Activated CD4-positive, alpha-beta T cell treated with anti-CD3 and anti-CD28 coated beads, Interleukin-2, amount 50 U/mL, for 1 hour (primary cell): Measurements from ENCODE around the gene DIS3L2.

Experiments used
- DNase-seq: peaks from one replicate; pipeline ENCODE4 v3.0.0-alpha.2; 2020

Gene DIS3L2

DNA sequence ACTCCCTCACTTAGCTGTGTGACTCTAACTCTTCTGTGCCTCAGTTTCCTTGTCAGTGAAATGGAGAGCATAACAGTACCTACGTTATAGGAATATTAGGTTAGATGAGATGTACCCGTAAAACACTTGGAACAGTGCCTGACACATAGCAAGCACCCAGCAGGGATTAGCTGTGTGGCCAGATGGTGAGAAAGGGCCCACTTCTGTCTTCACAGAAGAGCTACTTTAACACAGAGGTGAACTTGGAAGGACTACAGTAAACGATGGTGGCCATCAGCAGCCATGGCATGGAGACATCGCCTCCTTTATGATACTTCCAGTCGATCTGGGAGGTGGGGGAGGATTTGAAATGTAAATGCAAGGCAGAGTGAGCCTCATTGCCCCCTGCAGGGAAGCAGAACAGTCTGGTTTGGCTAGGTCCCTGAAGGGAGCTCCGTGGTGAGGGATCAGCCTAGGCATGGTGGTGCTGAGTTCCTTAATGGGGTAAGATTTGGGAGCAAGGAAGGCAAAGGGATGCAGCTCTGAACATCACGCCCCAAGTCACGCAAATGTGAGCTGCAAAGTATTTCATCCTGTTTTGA lies 315.3 kb downstream of the DIS3L2 start:
- DNase-seq, result no peak

DNA sequence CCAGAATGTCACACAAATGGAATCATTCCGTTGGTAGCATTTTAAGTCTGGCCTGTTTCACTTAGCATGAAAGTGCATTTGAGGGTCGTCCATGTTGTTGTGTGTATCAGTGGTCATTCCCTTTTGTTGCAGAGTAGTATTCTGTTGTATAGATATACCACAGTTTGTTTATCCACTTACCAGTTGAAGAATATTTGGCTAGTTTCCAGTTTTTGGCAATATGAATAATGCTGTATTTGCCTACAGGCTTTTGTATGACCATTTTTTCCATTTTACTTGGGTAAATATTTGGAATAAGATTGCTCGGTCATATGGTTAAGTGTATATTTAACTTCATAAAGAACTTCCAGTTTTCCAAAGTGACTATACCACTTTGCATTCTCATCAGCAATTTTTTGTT lies 317.0 kb downstream of the DIS3L2 start:
- DNase-seq, result no peak

DNA sequence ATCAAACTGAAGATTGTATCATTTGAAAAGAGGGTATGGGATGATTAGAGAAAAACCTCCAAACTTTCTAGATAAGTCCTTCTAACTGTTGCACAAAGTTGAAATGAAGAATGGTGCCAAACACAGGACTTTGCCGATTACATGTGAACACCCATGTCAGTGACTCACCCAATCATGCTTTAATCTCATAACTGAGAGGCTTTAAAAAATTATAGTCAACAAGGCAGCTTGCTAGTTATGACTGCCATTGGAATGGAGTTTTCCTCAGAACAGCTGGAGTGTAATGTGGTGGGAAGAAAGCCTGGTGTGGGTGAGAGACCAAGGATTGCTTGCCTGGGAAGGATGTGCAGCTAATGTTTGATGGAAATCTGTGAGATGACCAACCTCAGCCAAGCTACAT lies 318.8 kb downstream of the DIS3L2 start:
- DNase-seq, result no peak

DNA sequence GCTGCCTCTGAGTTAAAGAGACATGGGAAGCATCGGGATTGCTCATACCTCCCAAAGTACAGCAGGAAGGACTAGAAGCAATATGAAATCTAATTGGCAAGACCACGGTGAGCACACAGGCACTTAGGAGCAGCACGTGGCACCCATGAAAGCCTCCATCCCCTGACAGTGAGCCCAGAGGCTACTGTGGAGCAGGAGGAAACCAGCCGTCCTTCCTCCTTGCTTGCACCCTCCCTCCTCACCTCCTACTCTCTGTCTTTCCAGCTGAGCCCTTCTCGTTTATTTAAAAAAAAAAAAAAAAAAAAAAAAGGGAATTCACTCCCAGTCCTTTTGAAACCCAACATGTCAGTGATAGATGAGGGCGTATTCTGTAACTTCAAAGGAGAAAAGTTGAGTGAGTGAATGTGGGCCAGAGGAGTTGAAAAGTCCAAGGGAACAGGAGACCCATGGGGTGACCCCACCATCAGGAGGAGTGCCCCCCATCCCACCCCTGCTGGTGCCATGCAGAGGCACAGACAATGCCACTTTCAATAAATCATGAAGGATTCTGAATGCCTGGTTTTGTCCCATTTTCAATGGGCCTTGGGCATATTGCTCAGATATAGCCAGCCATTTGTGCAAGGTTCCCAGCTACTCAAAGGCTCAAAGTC lies 320.5 kb downstream of the DIS3L2 start:
- no peak for DNase-seq

DNA sequence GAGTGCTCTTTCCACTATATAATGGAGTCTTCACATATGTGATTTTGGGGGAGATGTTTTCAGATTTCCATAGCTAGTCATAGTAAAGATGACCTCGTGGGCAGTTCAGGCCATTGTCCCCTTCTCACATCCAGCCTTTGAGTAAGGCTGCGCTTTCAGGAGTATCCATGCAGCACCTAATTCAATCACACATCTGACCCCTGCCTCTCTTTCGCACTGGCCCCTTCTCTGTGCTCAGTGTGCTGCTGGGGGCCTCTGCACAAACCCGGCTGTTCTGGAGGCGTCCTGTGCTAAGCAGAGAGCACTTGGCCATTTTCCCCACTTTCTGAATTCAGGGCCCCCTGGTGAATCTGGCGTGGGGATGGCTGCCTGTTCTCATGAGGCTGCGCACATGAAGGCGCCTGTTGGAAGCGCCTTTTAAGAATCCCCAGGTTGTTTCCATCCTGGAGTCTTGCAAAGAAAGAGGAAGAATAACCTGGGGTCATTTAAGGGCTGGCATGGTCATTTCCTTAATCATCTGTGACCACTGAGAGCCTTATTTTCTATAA lies 321.1 kb downstream of the DIS3L2 start:
- DNase-seq, result no peak

DNA sequence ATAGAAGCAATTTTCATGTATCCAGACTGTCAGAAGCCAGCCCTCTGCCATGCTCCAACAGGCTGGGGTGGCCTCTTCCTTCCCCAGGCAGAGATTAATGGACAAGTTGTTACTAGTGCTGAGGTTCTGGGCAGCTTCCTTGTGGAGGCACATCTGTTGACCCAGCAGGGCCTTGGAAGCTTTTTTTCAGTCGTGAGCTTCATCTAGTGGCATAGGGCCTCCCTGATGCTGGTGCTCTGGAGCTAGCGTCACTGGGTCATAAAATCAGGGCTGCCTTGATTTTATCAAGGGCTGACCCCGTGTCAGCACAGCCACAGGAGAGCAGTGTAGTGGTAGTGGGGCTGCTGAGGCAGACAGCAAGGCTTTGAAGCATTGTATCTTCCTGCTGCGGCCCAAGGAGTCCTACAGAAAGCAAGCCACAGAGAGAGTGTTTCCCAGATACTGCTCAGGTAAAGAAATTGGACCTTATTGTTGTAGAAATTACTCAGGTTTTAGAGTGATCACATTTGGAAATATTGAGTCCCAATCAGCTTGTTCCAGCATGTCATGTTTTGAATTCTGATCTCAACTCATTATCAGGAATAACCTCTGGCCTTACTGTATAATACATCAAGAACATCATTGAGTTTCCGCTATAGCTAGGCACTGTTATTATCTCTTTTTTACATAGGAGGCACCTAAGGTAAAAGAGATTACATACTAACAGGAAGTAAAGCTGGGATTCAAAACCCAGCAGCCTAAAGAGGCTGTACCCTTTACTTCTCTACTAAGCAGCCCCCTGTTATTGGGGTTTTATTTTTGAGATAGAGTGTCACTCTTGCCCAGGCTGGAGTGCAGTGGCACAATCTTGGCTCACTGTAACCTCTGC lies 324.7 kb downstream of the DIS3L2 start:
- DNase-seq, result no peak

DNA sequence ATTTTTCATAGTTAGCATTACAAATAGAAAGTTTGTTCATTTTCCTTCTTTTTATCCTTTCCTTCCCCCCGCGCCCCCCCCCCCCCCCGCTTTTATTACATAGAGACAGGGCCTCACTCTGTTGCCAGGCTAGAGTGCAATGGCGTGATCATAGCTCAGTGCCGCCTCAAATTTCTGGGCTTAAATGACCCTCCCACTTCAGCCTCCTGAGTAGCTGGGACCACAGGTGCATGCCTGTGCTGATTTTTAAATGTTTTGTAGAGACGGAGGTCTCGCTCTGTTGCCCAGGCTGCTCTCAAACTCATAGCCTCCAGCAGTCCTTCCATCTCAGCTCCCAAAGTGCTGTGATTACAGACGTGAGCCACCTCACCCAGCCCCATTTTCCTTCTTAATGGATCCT lies 325.8 kb downstream of the DIS3L2 start:
- no peak for DNase-seq

DNA sequence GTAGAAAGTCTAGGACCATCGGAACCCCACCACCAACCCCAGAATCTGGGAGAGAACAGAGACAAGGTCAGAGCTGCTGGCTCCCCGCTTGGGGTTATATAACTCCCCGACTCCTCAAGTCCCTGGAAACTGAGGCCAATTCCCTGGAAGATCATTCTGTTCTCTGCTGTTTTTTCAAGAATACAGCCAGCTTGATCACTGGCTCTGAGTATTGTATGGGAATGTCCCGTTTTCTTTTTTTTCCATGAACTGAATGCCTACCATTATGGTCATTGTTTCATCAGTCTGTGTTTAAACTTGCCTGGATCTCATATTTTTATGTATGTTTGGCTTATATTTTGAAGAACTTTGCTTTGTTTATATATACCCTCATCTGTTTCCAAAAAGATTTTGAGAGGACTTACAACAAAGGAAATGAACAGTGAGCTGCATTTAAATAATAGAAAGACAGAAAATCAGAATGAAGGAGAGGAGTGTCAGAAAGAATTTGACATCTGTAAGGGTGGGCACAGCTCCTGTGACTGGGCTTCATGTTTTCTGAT lies 327.0 kb downstream of the DIS3L2 start:
- no peak for DNase-seq

DNA sequence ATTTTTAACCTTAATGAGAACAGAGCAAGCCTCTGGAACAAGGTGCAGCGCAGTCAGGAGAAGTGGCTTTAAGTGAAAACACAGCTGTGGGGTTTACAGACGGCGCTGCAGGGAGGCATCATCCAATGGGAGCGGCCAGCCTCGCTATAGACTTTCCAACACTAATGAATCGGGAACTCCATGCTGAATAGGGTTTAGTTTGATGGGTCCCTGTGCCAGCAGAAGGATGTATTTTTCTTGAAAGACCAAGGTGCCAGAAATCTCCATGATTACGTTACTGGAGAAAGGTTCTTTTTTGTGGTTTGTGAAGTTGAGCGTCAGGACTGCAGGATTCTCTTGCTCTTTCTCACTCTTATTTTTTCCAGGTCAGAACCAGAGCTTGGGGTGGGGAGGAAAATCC lies 329.2 kb downstream of the DIS3L2 start:
- DNase-seq, result no peak

DNA sequence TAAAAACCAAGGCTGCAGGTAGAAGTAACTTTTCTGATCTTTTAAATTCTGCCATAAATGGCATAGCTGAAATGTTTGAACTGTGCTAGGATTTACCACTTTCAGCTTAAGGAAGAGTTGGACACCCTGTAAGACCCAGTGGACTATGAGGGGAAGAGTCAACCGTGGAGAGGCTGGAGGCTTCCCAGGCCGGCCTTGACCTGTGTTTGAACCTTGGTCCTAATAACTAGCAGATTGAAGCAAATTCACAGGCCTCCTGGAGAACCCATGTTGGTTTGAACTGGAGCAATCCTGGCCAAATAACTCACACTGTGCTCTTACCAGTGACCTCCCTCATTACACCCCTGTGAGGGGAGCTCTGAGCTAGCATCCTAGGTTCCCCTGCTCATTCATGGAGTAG lies 329.8 kb downstream of the DIS3L2 start:
- no peak for DNase-seq

DNA sequence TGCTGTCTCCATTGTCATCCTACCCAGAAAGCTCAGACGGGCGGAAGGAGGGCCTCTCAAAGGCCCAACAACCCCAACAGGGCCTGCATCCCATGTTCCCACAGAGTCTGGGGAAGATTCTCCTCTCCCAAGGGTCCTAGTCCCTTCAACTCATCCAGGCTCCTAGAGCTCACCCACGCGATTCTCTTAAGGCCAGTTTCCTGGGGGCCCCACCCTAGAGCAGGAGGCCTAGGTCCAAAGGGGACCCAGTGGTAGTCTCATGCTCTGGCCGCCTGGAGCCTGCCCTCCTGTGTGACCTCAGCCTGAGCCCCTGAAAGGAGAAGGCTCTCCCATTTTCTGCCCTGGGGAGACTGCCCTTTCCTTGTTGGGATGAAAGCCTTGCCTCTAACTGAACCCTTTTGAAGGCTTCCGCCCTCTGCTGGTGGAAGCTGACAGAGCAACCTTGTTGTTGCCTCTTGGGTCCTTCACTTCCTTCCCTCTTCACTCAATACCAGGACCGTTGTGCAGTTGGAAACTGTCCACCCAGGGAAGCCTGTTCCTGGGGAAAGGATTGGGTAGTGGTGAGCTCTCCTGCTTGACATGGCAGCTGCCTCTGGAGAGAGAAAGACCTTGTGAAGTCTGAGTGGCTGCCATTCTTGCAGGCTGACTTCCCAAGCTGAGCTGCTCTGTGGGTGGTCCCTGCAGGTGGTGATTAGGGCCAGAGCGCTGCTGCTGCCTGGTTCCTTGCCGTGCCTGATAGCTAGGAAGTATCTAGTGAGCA lies 331.1 kb downstream of the DIS3L2 start:
- peak; percentile 49 for DNase-seq

DNA sequence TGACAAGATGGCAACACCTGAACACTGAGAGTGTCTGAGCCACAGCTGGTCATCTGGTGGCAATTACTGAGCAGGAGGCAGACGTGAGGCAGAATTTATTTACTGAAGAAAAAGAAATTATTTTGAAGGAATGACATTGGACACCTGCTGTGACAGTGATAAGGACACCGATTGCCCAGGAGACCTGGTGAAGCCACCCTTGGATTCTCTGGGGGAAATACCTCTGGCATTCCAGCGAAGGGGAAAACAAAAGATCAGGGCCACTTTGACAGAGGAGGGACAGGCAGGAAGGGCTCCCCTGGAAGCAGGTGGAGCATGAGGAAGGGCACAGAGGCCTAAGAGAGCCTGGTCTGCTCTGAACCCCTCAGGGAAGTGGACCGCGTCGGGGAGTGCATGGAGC lies 331.7 kb downstream of the DIS3L2 start:
- DNase-seq, result no peak

DNA sequence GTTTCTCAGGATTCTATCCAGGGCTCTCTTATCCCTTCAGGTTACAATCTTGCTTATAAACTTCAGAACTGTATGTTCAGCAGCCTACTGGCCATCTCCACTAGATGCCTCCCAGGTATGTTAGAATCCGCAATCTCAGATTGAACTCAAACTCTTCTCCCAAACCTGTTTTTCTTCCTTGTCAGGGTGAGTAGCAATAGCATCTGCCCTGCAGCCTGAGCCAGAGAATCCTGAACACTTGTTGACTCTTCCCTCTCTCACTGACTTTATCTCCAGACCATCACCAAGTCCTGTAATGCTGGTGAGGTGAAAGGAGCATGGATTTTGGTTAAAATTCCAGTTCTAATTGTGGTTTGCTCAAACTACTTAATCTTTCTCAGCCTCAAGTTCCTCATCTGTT lies 334.5 kb downstream of the DIS3L2 start:
- no peak for DNase-seq

DNA sequence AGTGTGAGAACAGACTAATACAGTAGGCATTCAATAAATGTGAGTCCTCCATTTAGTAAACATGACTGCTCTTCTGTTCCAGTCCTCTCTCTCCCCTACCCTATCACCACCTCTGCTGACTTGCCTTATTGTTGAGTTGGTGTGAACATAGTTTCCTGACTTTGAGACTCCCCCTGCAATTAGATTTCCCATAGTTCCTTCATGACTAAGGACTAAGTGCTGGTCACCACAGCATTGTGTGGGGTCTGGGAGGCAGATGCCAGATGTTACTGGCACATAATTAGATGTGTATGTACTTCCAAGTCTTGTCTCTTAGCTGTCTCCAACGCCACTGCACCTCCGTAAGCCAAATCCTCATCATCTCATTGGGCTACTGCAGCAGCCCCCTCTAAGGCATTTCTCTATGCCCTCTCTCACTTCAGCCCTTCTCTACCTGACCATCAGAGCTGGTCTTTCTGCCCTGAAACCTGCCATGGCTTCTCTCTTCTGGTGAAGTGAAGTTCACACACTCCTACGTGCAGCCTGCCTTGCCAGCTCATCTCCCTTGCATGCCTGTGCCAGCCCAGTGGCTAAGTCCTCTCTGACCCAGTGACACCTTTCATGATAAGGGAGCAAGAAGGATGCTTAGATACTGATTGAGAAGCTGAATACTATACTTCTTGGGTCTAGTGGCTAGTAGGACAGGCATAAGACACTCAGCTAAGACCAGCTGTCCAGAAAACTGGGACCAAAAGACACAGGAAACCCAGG lies 335.4 kb downstream of the DIS3L2 start:
- no peak for DNase-seq

DNA sequence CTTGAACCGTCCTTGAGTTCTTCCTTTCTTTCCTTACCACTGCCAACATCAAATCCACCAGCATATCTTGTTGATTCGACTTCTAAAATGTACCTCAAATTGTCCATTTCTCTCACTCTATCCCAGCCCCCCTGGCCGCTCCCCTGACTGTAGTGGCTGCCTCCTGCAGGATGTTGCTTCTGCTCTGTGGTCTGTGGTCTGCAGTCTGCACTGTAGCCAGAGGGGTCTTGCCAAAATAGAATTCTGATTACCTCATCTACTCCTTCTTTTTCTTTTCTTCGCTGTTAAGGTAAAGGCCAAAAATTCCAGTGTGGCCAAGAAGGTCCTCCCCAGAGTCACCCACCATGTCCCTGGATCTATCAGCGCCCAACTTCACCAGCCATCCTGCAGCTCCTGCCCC lies 337.6 kb downstream of the DIS3L2 start:
- DNase-seq, result no peak

DNA sequence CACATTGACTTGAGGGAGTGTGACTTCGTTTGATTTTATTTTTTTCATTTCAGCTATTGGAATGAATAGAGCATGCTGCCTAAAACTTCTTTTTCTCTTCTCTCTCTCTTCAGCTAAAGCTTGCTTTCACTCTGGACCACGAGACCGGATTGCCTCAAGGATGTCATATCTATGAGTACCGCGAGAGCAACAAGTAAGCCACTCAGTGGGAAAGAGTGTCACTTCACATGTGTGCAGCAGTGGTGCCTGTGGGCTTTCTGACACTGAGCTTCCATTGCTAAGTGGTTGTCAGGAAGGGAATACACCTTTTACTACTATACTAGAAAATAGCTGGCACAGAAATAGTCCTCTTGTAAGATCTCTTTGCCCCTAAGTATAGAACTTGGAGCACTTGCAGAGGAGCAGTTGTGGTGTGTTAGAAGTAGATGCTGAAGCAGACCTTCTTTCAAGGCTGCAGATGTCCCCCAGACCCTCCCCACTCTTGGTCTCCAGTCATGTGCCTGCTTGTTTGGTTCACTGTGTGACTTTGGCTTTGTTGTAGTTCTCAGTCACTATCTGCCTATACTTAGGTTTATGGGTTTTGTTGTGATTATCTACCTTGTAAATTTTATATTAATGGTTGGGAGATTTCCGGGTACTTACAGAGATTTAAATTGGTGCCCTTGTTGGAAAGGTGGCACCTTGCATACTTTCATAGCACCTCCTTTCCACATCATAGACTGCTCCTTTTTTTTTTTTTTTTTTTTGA lies 338.6 kb downstream of the DIS3L2 start:
- no peak for DNase-seq

DNA sequence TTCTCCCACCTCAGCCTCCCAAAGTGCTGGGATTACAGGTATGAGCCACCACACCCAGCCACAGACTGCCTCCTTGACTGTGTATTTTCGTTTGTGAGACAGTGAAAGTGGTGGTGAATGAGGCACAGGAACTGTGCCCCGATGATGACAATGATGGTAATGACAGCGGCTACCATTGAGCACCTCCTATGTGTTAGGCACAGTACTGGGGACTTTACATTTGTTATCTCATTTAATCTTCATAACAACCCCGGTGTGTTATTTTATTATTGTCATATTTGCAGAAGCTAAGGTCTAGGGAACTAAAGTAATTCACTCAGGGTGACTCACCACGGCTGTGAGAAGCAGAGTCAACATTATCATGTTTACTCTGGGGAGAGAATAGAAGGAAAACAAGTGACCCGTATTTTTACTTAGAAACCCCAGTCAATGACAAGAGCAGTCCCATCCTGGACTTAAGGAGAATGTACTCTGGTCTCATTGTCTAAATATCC lies 339.4 kb downstream of the DIS3L2 start:
- no peak for DNase-seq

DNA sequence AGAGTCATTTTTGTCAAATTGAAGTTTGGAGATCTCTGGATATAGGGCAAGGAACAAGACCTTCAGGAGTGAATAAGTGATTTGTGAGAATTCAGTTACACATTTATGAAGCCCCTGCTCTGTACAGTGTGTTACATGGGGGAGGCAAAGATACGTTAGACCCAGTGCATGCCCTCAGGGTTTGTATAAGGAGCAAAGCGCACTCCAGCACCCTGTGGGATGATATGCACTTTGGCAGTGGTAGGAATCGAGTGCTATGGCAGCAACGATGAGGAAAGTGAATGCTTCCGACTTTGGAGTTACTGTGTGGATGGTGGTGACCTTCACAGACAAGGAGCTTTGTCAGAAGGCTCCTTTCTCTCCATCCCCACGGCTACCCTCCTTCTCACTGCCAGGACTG lies 342.7 kb downstream of the DIS3L2 start:
- DNase-seq, result no peak

DNA sequence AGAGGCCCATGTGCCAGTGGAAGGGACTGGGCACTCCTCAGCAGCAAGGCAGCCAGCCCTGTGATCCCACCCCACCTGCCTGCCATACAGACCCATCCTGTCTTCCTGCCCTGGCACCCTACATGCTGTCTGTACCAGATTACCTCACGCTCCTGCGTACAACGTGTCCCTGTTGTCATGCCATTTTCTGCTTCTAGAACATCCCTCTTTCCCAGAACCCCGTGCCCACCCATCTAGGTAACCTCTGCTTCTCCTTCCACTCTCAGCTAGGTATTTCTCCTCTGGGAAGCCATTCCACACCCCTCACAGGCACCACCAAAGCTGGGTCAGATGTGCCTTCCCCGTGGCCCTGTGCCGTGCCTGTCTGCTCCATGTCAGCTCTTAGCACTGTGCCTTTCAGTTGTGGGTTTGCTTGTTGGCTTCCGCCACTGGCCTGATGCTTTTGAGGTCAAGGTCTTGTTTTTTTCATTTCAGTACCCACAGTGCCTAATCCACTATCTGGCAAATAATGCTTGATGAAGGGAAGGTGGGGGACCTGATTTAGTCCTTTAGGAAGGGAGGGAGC lies 345.3 kb downstream of the DIS3L2 start:
- no peak for DNase-seq

DNA sequence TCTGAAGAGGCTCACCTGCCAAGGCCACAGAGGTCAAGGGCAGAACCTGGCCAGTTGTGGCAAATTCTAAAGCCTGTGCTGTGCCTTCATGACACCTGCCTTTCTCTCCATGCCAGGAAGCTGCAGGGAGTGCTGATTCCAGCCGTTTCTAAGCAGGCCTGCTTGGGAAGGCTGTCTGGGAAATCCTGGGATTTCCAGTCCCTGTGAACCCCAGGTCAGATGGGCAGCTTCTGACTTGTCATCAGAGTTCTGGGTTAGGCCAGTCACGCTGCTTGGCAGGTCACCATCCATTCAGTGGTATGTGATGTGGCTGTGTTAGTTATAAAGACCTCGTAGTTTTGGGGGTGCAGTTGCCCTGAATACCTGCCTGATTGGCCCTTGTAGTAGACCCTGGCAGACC lies 346.3 kb downstream of the DIS3L2 start:
- DNase-seq, result no peak

DNA sequence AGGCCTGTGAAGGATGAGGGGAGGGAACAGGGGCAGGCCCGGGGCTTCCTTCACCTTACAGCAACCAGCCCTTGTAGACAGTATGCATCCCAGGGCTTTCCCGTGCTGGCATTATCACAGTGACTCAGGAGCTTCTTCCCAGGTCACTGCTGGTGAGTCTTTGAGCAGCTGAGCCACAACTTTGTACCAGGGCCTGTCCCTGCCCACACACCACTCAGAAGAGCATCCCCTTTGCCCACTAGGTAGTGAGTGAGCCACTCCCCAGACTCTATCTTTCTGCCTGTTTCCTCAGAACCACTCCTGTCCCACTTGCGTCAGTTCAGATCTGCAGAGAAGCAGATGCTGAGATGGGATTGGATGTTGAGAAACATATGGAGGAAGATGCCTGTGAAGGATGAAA lies 347.5 kb downstream of the DIS3L2 start:
- no peak for DNase-seq
